Liver (tissue), 9 donors: ENCODE data around the gene CHRM4. TPM values are rescaled to one million over a fixed set of nuclear protein-coding genes. Genes with fewer than 3 reads are reported as not detected.

Source experiments
- DNase-seq: peaks from one replicate; pipeline ENCODE4 v3.0.0-alpha.2; 2017; ENCODE audit warnings: low spot score
- H3K27ac ChIP-seq, 2 donors: one replicate each; pipeline ENCODE4 v1.7.0; 2013; ENCODE audit warnings: inconsistent platforms in 2 of 2, low read length in 2 of 2, control low read depth in 1 of 2, low read depth in 1 of 2, mild to moderate bottlenecking in 1 of 2
- H3K27me3 ChIP-seq, 4 donors: one replicate each; pipeline versions ENCODE4 v1.6.1 to v1.7.0; 2013; ENCODE audit warnings: low read length in 3 of 4, inconsistent platforms in 1 of 4, mild to moderate bottlenecking in 1 of 4, moderate library complexity in 1 of 4; ENCODE audit not compliant: control insufficient read depth in 4 of 4, insufficient read depth in 4 of 4
- H3K36me3 ChIP-seq, 4 donors: one replicate each; pipeline versions ENCODE4 v1.6.1 to v1.7.0; 2013; ENCODE audit warnings: low read length in 3 of 4, mild to moderate bottlenecking in 3 of 4, low read depth in 1 of 4, moderate library complexity in 1 of 4; ENCODE audit not compliant: control insufficient read depth in 4 of 4, insufficient read depth in 3 of 4
- H3K4me1 ChIP-seq, 4 donors: one replicate each; pipeline versions ENCODE4 v1.6.1 to v1.7.0; 2013; ENCODE audit warnings: low read length in 3 of 4, mild to moderate bottlenecking in 3 of 4, moderate library complexity in 1 of 4; ENCODE audit not compliant: control insufficient read depth in 4 of 4, insufficient read depth in 4 of 4
- H3K4me3 ChIP-seq, 3 donors: one replicate each; pipeline versions ENCODE4 v1.6.1 to v1.7.0; 2013; ENCODE audit warnings: low read length in 3 of 3, control low read depth in 1 of 3, low read depth in 1 of 3, mild to moderate bottlenecking in 1 of 3
- H3K9ac ChIP-seq, 2 donors: one replicate each; pipeline ENCODE4 v1.7.0; 2013; ENCODE audit warnings: low read length in 2 of 2, mild to moderate bottlenecking in 2 of 2, moderate library complexity in 2 of 2, control low read depth in 1 of 2, low read depth in 1 of 2
- H3K9me3 ChIP-seq, 4 donors: one replicate each; pipeline versions ENCODE4 v1.6.1 to v1.7.0; 2013; ENCODE audit warnings: low read length in 3 of 4; ENCODE audit not compliant: control insufficient read depth in 4 of 4
- EGR1 ChIP-seq, 2 donors: IDR thresholded peaks; 2 replicates each; pipeline ENCODE4 v1.6.1; 2016 to 2018; ENCODE audit warnings: antibody characterized with exemption in 2 of 2, low read depth in 2 of 2
- FOXA1 ChIP-seq: IDR thresholded peaks from 2 replicates; pipeline ENCODE4 v1.6.1; 2016; ENCODE audit warnings: antibody characterized with exemption
- FOXA2 ChIP-seq: IDR thresholded peaks from 2 replicates; pipeline ENCODE4 v1.6.1; 2016; ENCODE audit warnings: antibody characterized with exemption
- GABPA ChIP-seq, 2 donors: IDR thresholded peaks in 1 of 2; conservative IDR thresholded peaks in 1 of 2; 2 replicates each; pipeline ENCODE4 v1.6.1; 2016; ENCODE audit warnings: antibody characterized with exemption in 2 of 2, mild to moderate bottlenecking in 1 of 2, moderate library complexity in 1 of 2
- HNF4A ChIP-seq, 2 donors: conservative IDR thresholded peaks; 2 replicates each; pipeline ENCODE4 v1.6.1; 2016; ENCODE audit warnings: antibody characterized with exemption in 2 of 2, mild to moderate bottlenecking in 2 of 2
- HNF4G ChIP-seq: IDR thresholded peaks from 2 replicates; pipeline ENCODE4 v1.6.1; 2016; ENCODE audit warnings: antibody characterized with exemption
- NR2F2 ChIP-seq: IDR thresholded peaks from 2 replicates; pipeline ENCODE4 v1.6.1; 2016; ENCODE audit warnings: antibody characterized with exemption
- RAD21 ChIP-seq, 2 donors: IDR thresholded peaks; 2 replicates each; pipeline ENCODE4 v1.6.1; 2016; ENCODE audit warnings: antibody characterized with exemption in 2 of 2, mild to moderate bottlenecking in 2 of 2
- TAF1 ChIP-seq: conservative IDR thresholded peaks from 2 replicates; pipeline ENCODE4 v1.6.1; 2016; ENCODE audit warnings: antibody characterized with exemption, mild to moderate bottlenecking
- YY1 ChIP-seq: IDR thresholded peaks from 2 replicates; pipeline ENCODE4 v1.6.1; 2016; ENCODE audit warnings: antibody characterized with exemption, mild to moderate bottlenecking
- WGBS: extraction: QIAGEN DNeasy Blood & Tissue Kit; methylation state at CpG from one replicate; pipeline ENCODE4 v1.1.7; 2013; 5-methylcytosine and 5-hydroxymethylcytosine counted together
- polyA plus RNA-seq, 2 donors: library from polyadenylated mRNA; stranded (reverse) in 1 of 2; unstranded in 1 of 2; fragments of 200-250 nt in 1 of 2; fragments of >200 nt in 1 of 2; fragmentation: Nextera tagmentation in 1 of 2; extraction: Ambion mirVana in 1 of 2; gene quantifications; one replicate each; pipeline versions ENCODE4 v1.2.1 to v1.2.3, GENCODE V29; 2013 to 2015
- total RNA-seq, 2 donors: library from RNA; depleted of rRNA; stranded (reverse); fragments of >200 nt; gene quantifications; one replicate each; pipeline ENCODE4 v1.2.3, GENCODE V29; 2014
- TF ChIP-seq, protein P1 (sequence below): IDR thresholded peaks from 2 replicates; pipeline ENCODE4 v1.6.1; 2016; ENCODE audit warnings: antibody characterized with exemption, mild to moderate bottlenecking
- TF ChIP-seq, protein P2 (sequence below): IDR thresholded peaks from 2 replicates; pipeline ENCODE4 v1.6.1; 2016; ENCODE audit warnings: antibody characterized with exemption
- TF ChIP-seq, protein P3 (sequence below): IDR thresholded peaks from 2 replicates; pipeline ENCODE4 v1.6.1; 2016; ENCODE audit warnings: antibody characterized with exemption
- TF ChIP-seq, protein P4 (sequence below): IDR thresholded peaks from 2 replicates; pipeline ENCODE4 v1.6.1; 2016; ENCODE audit warnings: antibody characterized with exemption
- TF ChIP-seq, protein P5 (sequence below): fragments of 150-350 bp; IDR thresholded peaks from 2 replicates; pipeline ENCODE4 v1.5.1; 2017; ENCODE audit warnings: improper control_type of control experiment, low read depth, low read length; ENCODE audit not compliant: missing input control
- donor health status: healthy.
- donor health status: healthy.
- donor health status: healthy.
- donor health status: healthy.
- donor health status: healthy.

CHRM4 gene
- total and polyA plus RNA-seq, 4 donors, result 0.08 to 0.09 TPM; not detected in 2

DNA sequence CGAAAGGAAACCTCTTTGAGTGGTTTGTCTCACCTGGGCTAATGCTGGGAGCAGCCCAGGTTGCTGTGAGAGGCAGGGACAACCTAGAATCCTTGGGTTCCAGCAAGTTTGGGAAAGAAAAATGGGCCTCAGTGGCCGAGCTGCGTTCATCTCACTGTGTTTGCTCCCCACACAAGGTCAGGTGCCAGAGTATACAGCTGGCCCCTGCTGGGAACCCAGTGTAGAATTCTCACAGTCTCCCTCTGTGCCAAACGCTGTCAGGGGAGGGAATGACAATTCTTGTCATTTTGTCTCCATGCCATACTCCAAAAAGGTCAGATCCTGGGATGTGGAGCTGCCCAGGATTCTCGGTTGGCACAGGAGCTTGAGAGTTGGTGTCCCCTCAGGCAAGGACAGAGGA lies 40.0 kb downstream of the CHRM4 start (continued):
- TF ChIP-seq, protein P1, sequence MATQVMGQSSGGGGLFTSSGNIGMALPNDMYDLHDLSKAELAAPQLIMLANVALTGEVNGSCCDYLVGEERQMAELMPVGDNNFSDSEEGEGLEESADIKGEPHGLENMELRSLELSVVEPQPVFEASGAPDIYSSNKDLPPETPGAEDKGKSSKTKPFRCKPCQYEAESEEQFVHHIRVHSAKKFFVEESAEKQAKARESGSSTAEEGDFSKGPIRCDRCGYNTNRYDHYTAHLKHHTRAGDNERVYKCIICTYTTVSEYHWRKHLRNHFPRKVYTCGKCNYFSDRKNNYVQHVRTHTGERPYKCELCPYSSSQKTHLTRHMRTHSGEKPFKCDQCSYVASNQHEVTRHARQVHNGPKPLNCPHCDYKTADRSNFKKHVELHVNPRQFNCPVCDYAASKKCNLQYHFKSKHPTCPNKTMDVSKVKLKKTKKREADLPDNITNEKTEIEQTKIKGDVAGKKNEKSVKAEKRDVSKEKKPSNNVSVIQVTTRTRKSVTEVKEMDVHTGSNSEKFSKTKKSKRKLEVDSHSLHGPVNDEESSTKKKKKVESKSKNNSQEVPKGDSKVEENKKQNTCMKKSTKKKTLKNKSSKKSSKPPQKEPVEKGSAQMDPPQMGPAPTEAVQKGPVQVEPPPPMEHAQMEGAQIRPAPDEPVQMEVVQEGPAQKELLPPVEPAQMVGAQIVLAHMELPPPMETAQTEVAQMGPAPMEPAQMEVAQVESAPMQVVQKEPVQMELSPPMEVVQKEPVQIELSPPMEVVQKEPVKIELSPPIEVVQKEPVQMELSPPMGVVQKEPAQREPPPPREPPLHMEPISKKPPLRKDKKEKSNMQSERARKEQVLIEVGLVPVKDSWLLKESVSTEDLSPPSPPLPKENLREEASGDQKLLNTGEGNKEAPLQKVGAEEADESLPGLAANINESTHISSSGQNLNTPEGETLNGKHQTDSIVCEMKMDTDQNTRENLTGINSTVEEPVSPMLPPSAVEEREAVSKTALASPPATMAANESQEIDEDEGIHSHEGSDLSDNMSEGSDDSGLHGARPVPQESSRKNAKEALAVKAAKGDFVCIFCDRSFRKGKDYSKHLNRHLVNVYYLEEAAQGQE, result no peak
- TF ChIP-seq, protein P2, sequence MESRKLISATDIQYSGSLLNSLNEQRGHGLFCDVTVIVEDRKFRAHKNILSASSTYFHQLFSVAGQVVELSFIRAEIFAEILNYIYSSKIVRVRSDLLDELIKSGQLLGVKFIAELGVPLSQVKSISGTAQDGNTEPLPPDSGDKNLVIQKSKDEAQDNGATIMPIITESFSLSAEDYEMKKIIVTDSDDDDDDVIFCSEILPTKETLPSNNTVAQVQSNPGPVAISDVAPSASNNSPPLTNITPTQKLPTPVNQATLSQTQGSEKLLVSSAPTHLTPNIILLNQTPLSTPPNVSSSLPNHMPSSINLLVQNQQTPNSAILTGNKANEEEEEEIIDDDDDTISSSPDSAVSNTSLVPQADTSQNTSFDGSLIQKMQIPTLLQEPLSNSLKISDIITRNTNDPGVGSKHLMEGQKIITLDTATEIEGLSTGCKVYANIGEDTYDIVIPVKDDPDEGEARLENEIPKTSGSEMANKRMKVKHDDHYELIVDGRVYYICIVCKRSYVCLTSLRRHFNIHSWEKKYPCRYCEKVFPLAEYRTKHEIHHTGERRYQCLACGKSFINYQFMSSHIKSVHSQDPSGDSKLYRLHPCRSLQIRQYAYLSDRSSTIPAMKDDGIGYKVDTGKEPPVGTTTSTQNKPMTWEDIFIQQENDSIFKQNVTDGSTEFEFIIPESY, result no peak
- TF ChIP-seq, protein P3, sequence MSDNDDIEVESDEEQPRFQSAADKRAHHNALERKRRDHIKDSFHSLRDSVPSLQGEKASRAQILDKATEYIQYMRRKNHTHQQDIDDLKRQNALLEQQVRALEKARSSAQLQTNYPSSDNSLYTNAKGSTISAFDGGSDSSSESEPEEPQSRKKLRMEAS, result no peak
- TF ChIP-seq RAD21 (IDR thresholded peaks at IDR 0.05), result no peak
- TF ChIP-seq NR2F2, result no peak

DNA sequence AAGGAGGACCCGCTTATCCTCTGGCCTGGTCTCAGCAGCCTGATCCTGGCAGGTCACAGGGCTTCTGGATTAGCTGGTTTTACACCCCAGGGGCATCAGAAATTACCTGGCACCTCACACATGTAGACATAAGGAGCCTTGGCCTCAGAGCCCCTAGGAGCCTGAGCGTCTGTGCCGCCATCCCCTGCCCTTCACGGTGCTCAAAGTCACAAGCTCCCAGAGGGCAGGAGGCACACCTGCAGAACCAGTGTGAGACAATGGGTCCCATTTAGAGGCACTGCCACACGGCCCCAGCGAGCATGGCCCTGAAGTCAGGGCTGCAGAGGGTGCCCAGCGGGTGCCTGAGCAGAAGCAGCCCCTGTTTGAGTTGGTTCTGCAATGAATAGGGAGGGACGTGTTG lies 40.4 kb downstream of the CHRM4 start:
- no peak for TF ChIP-seq RAD21 (IDR thresholded peaks at IDR 0.05)
- no peak for TF ChIP-seq GABPA (IDR thresholded peaks at IDR 0.05 in 1 of 2, conservative IDR thresholded peaks at IDR 0.05 in 1 of 2)
- TF ChIP-seq TAF1, result no peak
- TF ChIP-seq, protein P3, result no peak
- no peak for TF ChIP-seq HNF4A (conservative IDR thresholded peaks at IDR 0.05)
- TF ChIP-seq, protein P4, sequence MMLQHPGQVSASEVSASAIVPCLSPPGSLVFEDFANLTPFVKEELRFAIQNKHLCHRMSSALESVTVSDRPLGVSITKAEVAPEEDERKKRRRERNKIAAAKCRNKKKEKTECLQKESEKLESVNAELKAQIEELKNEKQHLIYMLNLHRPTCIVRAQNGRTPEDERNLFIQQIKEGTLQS, result no peak
- no peak for TF ChIP-seq FOXA1
- TF ChIP-seq, protein P5, sequence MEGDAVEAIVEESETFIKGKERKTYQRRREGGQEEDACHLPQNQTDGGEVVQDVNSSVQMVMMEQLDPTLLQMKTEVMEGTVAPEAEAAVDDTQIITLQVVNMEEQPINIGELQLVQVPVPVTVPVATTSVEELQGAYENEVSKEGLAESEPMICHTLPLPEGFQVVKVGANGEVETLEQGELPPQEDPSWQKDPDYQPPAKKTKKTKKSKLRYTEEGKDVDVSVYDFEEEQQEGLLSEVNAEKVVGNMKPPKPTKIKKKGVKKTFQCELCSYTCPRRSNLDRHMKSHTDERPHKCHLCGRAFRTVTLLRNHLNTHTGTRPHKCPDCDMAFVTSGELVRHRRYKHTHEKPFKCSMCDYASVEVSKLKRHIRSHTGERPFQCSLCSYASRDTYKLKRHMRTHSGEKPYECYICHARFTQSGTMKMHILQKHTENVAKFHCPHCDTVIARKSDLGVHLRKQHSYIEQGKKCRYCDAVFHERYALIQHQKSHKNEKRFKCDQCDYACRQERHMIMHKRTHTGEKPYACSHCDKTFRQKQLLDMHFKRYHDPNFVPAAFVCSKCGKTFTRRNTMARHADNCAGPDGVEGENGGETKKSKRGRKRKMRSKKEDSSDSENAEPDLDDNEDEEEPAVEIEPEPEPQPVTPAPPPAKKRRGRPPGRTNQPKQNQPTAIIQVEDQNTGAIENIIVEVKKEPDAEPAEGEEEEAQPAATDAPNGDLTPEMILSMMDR, result no peak
- no peak for TF ChIP-seq HNF4G
- no peak for TF ChIP-seq EGR1 (IDR thresholded peaks at IDR 0.05; ENCODE audit: low read depth in 2 of 2)
- TF ChIP-seq FOXA2, result no peak
- no peak for TF ChIP-seq YY1
- TF ChIP-seq, protein P2, result no peak
- Histone ChIP-seq H3K27ac (no peak overlapping the region), H3K27me3 (no peaks in the 10 kb centered on the region), H3K4me3 (no peak overlapping the region), H3K4me1 (peaks cover 0 to 42% (median 31%) of the 10 kb centered on the region in 4 donors), H3K36me3 (peaks cover 0 to 5% (median 0%) of the 10 kb centered on the region in 4 donors), H3K9me3 (no peaks in the 10 kb centered on the region), H3K9ac (no peak overlapping the region)
- no peak for DNase-seq
- WGBS, result 92% methylated on average over 8 of the region's 8 CpGs
